ENCODE measurements around the gene ELF4.
A peak's percentile ranks its signal among the peaks of the same experiment; 100 is the strongest.
"Not testable (repeated sequence)": the region's sequence is repeated elsewhere in the genome, so short reads cannot be mapped to it uniquely, and the experiment has no call there.

ELF4 gene

GRCh38 chrX:130110379-130111219 lies at the start of gene ELF4:
Gene ELF4, minus strand, starts transcription at chrX:130110497. Its CDS starts 29,167 bp downstream, at chrX:130081330.
- DNase-seq (ENCODE audit: low spot score) = no peak

- no peak for DNase-seq (ENCODE audit: low spot score)
These were observed 49.5 kb upstream of the ELF4 start for GRCh38 chrX:130159776-130160175.

DNA sequence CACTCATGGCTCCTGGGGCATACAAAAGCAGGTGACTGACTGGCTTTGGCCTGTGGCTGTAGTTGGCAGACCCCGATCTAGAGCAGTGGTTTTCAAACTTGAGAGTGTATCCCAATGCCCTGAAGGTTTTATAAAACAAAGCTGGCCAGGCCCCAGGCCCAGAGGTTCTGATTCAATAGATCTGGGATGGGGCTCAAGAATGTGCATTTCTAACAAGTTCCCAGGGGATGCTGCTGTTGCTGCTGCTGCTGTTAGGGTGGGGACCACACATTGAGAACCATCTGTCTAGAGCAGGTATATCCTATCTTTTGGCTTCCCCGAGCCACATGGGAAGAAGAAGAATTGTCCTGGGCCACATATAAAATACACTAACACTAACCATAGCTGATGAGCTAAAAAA lies 48.0 kb upstream of the ELF4 start:
- no peak for DNase-seq (ENCODE audit: low spot score)

GRCh38 chrX:130155564-130155963 lies 45.3 kb upstream of the ELF4 start:
- DNase-seq (ENCODE audit: low spot score) = no peak

DNA sequence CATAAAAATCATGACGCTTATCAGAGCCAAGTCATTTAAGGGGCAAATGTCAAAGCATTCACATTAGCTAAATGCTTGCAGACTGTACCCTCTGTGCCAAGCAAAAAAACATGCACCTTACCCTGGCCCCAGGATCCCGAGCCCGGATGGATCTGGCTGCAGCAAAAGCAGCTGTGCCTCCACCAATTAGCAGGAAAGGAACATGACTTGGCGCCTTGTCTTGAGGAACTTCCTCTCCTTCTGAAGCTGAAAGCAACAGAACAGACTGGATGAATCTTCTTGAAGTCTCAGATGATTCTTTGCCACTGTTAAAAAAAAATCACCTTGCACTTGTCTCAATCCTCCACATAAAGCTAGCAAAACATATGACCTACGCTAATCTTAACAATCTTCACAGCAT lies 37.3 kb upstream of the ELF4 start:
- no peak for DNase-seq (ENCODE audit: low spot score)

DNA sequence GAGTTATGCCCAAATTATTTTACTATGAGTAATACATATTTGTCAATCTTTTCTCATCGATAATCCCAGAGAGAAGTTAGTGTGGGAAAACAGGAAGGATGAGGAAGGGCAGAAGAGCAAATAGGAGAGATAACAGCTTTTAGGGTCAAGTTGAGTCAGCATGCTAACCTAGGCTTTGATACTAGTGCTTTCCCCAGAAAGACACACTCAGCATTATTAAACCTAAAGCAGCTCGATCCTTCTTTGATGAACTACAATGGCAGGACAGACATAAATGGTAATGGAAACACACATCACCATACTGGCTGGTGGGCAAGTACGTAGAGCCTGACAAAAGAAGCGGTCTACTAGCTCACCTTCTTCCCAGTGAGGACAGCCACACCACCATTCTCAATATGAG lies 34.8 kb upstream of the ELF4 start:
- no peak for DNase-seq (ENCODE audit: low spot score)

DNA sequence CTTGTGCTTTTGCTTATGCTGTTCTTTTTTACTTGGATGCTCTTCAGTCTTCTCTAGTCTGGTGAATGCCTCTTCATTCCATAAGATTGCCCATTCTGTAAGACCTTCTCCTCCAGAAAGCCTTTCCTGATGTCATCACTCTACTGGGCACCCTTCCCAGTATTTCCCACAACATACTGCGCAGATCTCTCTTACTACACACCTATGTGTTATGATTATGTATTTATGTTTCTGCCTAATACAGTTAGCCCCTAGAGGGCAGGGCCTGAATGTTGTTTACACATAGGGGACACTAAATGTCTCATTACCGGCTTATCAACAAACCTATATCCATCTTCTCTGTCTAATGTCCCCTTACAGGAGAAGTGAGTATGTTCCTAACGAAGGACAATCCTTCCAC lies 34.2 kb upstream of the ELF4 start:
- DNase-seq (ENCODE audit: low spot score) = no peak

DNA sequence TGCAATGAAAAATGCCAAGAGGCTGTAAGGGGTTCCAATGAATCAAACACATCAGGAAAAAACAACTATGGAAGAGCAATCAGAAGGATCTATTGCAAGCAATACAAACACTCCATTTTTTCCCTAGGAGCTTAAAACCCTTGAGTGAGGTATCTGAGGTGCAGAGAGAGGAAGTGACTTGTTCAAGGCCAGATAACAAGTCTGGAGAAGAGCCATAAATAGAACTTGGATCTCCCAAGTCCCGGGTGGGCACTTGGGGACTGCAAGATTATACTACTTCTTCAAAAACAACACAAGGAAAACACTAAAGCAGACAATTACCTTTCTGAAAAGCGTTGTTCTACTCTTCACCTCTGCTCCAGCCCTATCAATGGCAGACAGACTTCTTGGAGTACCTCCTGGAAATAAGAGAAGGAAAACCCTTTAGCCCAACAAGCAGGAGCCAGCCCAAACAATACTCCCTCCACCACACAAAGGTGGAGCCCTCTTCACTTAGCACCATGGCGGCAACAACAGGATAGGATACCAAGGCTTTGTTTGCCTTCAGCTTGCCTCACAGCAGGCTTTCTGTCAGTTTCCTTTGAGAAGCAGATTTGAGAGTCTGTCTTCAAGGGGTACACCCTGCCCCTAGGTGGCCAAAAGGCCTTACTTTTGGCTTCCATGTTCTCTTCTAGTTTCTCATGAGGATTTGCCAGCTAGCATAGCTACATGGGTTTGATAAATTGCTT lies 29.3 kb upstream of the ELF4 start:
- DNase-seq (ENCODE audit: low spot score) = no peak

DNA sequence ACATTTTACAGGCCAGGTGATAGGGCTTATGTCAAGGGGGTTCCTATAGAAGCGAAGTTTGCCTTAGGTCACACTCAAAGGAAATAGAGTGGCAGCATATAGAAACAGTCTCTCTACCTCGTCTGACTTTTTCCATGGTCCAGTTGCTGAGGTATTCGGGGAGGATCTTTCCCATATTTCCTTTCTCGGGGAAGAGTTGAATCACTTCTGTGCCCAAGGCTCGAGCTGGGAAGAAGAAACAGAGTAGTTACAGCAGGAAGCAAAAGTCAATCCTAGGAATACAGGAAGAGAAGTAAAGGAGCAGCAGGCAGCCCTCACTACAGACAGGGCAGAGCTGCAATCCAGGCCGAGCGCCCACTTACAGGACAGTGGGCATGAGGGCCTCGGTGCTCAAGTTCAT lies 26.7 kb upstream of the ELF4 start:
- DNase-seq (ENCODE audit: low spot score) = no peak

DNA sequence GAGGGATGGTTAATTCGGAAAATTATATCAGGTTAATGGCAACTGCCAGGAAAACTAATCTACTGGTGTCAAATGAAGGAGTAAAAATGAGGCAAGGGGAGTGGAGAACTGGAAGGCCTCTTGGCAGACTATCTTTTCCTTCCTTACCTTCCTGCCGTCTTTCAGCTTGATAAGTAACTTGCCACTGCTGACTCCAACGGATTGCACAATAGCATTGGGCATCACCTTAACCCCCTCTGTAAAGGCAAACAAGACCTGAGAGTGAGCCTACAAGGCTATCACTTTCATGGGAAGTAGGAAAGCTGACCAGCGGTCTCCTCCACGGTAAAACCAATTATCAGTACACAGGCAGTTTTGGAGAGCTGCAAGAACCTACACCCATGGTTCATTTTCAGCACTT lies 26.2 kb upstream of the ELF4 start:
- DNase-seq (ENCODE audit: low spot score) = no peak

DNA sequence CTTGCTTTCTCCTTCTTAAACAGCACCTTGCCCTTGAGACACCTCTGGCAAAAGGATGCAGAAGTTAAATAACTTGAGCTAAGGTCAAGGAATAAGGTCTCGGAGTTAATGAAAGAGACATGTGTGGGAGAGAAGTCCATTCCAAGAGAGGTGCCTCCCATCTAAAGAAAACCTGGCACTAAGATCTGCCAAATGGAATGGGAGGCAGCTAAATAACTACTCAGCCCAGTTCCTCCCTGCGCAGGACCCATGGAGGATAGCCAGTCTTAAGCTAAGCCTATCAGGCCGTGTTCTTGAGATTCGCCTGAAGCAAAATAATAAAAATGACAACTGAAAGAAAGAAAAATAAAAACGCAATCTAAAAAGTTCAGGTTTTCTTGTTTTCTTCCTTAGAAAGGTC lies 20.7 kb upstream of the ELF4 start:
- no peak for DNase-seq (ENCODE audit: low spot score)

GRCh38 chrX:130125091-130125874 lies 15.0 kb upstream of the ELF4 start:
- no peak for DNase-seq (ENCODE audit: low spot score)

- no peak for DNase-seq (ENCODE audit: low spot score)
These were observed 14.3 kb upstream of the ELF4 start for GRCh38 chrX:130124577-130124976.

GRCh38 chrX:130121505-130121800 lies 11.2 kb upstream of the ELF4 start:
- no peak for DNase-seq (ENCODE audit: low spot score)

- DNase-seq (ENCODE audit: low spot score) = peak; percentile 82
These were observed 10.6 kb upstream of the ELF4 start for GRCh38 chrX:130120746-130121504.

GRCh38 chrX:130120321-130120731 lies 10.0 kb upstream of the ELF4 start:
- DNase-seq (ENCODE audit: low spot score) = no peak

GRCh38 chrX:130119312-130119898 lies 9.1 kb upstream of the ELF4 start:
- DNase-seq (ENCODE audit: low spot score) = no peak

DNA sequence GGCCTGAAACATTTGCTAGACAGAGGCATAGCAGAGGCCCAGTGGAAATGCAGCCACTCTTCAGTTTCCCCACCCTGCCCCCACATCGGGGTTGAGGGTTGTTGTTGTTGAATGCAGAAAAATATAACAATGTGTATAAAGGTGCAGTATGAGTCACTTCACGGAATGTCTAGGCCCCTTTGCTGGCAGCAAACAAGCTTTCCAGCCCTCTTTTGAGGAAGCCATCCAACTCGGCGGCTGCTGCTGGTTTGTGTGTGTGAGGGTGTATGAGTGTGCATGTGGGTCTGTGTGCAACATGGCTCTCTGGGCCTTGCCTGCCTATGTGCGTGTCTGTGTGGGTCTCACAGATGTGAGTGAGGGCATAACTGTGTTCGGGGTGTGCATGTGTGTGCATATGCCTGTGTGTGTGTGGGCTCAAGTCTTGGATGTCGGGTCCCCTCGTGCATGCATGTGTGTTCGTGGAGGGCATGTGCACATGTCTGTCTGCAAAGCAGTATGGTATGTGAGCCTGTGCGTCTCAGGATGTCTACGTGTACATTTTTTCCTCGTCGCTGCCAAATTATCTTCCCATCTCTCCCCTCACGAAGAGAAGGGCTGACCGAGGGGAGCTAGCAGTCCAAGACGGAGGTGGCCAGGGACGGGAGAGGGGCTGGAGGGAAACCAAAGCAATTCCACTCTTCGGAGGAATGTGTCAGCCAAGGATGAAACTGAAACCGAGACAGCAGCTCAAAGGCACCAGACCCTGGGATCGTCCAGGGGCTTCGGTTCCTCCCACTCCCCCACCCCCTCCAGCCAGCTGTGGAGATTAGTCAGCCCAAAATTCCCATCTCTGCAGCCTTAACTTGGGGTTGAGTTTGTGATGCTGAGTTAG lies 8.4 kb upstream of the ELF4 start:
- no peak for DNase-seq (ENCODE audit: low spot score)

- DNase-seq (ENCODE audit: low spot score) = no peak
These were observed 6.9 kb upstream of the ELF4 start for GRCh38 chrX:130117166-130117565.

- not testable (repeated sequence) for DNase-seq (ENCODE audit: low spot score)
These were observed 5.0 kb upstream of the ELF4 start for GRCh38 chrX:130115119-130115885.

All from ecto neural progenitor cell (in vitro differentiated cells).